HepG2 (cell line): ENCODE data around the gene SERINC4. TPM values are rescaled to one million over a fixed set of nuclear protein-coding genes. Genes with fewer than 3 reads are reported as not detected.

ENCODE experiments used
- ARID2 ChIP-seq: sonication (generic); formaldehyde crosslinking; IDR thresholded peaks from 2 replicates; pipeline ENCODE4 v1.8.1; 2022; ENCODE audit warnings: mild to moderate bottlenecking, missing genetic modification reagents, borderline replicate concordance
- BCL6 ChIP-seq: IDR thresholded peaks from 2 replicates; pipeline ENCODE4 v1.6.1; 2016; ENCODE audit warnings: missing genetic modification reagents, missing compliant biosample characterization
- CEBPG ChIP-seq: IDR thresholded peaks from 2 replicates; pipeline ENCODE4 v1.6.1; 2016
- EED ChIP-seq: sonication (generic); formaldehyde crosslinking; IDR thresholded peaks from 2 replicates; pipeline ENCODE4 v1.5.0; 2020; ENCODE audit warnings: mild to moderate bottlenecking, missing genetic modification reagents
- LRRFIP1 ChIP-seq: sonication (generic); formaldehyde crosslinking; conservative IDR thresholded peaks from 2 replicates; pipeline ENCODE4 v1.4.0; 2020; ENCODE audit warnings: missing genetic modification reagents
- POLR2AphosphoS5 ChIP-seq: IDR thresholded peaks from 2 replicates; pipeline ENCODE4 v1.6.1; 2012; ENCODE audit warnings: low read depth, low read length
- RCOR2 ChIP-seq: IDR thresholded peaks from 2 replicates; pipeline ENCODE4 v1.6.1; 2016; ENCODE audit warnings: missing biosample characterization, missing genetic modification reagents
- SP5 ChIP-seq: IDR thresholded peaks from 2 replicates; pipeline ENCODE4 v1.6.1; 2016; ENCODE audit warnings: low read depth, borderline replicate concordance
- TFDP1 ChIP-seq: IDR thresholded peaks from 2 replicates; pipeline ENCODE4 v1.6.1; 2016; ENCODE audit warnings: missing compliant biosample characterization, missing genetic modification reagents, borderline replicate concordance
- THAP8 ChIP-seq: sonication (generic); formaldehyde crosslinking; IDR thresholded peaks from 2 replicates; pipeline ENCODE4 v1.5.1; 2020; ENCODE audit warnings: missing genetic modification reagents, mild to moderate bottlenecking, borderline replicate concordance
- UBTF ChIP-seq: sonication (generic); formaldehyde crosslinking; IDR thresholded peaks from 2 replicates; pipeline ENCODE4 v1.4.0; 2020; ENCODE audit warnings: mild to moderate bottlenecking, missing genetic modification reagents
- ZNF468 ChIP-seq: sonication (generic); formaldehyde crosslinking; IDR thresholded peaks from 2 replicates; pipeline ENCODE4 v1.8.0; 2022; ENCODE audit warnings: mild to moderate bottlenecking, moderate library complexity, missing genetic modification reagents
- ZNF605 ChIP-seq: sonication (generic); formaldehyde crosslinking; IDR thresholded peaks from 2 replicates; pipeline ENCODE4 v1.8.0; 2022; ENCODE audit warnings: mild to moderate bottlenecking, missing genetic modification reagents
- ZNF609 ChIP-seq: sonication (generic); formaldehyde crosslinking; IDR thresholded peaks from 2 replicates; pipeline ENCODE4 v1.4.0; 2020; ENCODE audit warnings: mild to moderate bottlenecking, missing genetic modification reagents, borderline replicate concordance
- ZNF878 ChIP-seq: sonication (generic); formaldehyde crosslinking; IDR thresholded peaks from 2 replicates; pipeline ENCODE4 v1.8.1; 2023; ENCODE audit warnings: mild to moderate bottlenecking, missing genetic modification reagents, moderate library complexity
- polyA plus RNA-seq, 8 experiments: library from polyadenylated mRNA; depleted of rRNA in 3 of 8; stranded (reverse) in 7 of 8; unstranded in 1 of 8; fragments of >200 nt; fragmentation: Illumina TruSeq in 4 of 8; extraction: Trizol in 4 of 8; gene quantifications; 2 replicates each; pipeline versions ENCODE4 v1.2.1 to v1.2.3, GENCODE V29; 2011 to 2016; ENCODE audit warnings: low read depth in 4 of 8, missing spikeins in 1 of 8, mixed read lengths in 1 of 8; ENCODE audit not compliant: insufficient read depth in 1 of 8
- total RNA-seq, 5 experiments: library from RNA; depleted of rRNA; stranded (reverse); fragments of >200 nt; fragmentation: Illumina TruSeq; extraction: Trizol; gene quantifications; 2 replicates each; pipeline ENCODE4 v1.2.3, GENCODE V29; 2016; ENCODE audit warnings: low read depth in 1 of 5

Gene SERINC4
- total and polyA plus RNA-seq, 2 of the 13 experiments (the other 11 are each of a cell fraction or from before 2014, with no cell fraction given) = not detected

GRCh38 chr15:43824302-43825246, 24.6 kb upstream of the SERINC4 start, which contains the start of gene MFAP1 (continued):
- TF ChIP-seq TFDP1 (peak; percentile 99), ZNF605 (peak; percentile 94; the same call in 1 of the 2 replicates), SP5 (CRISPR knock-in tag) (no peak), CEBPG (CRISPR knock-in tag) (peak; percentile 28), POLR2AphosphoS5 (peak; percentile 98), RCOR2 (CRISPR knock-in tag) (no peak), LRRFIP1 (CRISPR knock-in tag) (no peak), BCL6 (CRISPR knock-in tag) (no peak), ARID2 (CRISPR knock-in tag) (peak; percentile 82; the same call in 1 of the 2 replicates), THAP8 (CRISPR knock-in tag) (peak; percentile 25; the same call in 1 of the 2 replicates), EED (CRISPR knock-in tag) (no peak), ZNF878 (CRISPR knock-in tag) (peak; percentile 66; the same call in 1 of the 2 replicates), ZNF468 (CRISPR knock-in tag) (no peak), UBTF (CRISPR knock-in tag) (no peak; the same call in 1 of the 2 replicates), ZNF609 (CRISPR knock-in tag) (no peak)
